ENCODE measurements around the gene CCL16.

DNA sequence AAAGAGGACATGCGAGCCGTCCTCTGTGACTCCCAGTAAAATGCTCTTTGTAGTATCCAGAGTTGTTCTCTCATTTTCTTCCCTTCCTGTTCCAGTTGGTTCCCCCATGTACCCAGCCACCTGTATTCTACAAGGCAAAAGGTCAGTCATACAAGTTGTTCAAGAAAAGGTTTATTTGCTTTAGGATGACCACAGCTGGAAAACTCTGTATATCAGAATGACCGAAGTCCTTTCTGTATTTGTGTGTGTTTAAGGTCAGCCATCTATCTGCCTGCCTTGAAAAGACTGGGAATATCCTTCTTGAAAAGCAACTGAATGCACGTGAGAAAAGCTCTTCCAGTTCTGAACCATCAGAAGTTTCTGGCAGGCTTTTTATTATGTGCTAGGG lies 8.4 kb downstream of the CCL16 start:
- TF ChIP-seq, protein P1, sequence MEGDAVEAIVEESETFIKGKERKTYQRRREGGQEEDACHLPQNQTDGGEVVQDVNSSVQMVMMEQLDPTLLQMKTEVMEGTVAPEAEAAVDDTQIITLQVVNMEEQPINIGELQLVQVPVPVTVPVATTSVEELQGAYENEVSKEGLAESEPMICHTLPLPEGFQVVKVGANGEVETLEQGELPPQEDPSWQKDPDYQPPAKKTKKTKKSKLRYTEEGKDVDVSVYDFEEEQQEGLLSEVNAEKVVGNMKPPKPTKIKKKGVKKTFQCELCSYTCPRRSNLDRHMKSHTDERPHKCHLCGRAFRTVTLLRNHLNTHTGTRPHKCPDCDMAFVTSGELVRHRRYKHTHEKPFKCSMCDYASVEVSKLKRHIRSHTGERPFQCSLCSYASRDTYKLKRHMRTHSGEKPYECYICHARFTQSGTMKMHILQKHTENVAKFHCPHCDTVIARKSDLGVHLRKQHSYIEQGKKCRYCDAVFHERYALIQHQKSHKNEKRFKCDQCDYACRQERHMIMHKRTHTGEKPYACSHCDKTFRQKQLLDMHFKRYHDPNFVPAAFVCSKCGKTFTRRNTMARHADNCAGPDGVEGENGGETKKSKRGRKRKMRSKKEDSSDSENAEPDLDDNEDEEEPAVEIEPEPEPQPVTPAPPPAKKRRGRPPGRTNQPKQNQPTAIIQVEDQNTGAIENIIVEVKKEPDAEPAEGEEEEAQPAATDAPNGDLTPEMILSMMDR (IDR thresholded peaks at IDR 0.05; ENCODE audit: insufficient read depth, low read depth, low read length), result no peak
- no peak for TF ChIP-seq EZH2 (IDR thresholded peaks at IDR 0.05; ENCODE audit: insufficient read depth, low read length)

Data from astrocyte (in vitro differentiated cells and primary cell).